ENCODE results near the gene PLA2G4A.

PLA2G4A gene

GRCh38 chr1:186782791-186783190 lies 46.0 kb upstream of the PLA2G4A start:
- no peaks in the 10 kb centered on the region for H3K9me2 ChIP-seq (ENCODE audit: low read depth, low read length)
- no peaks in the 10 kb centered on the region for H3K79me2 ChIP-seq (ENCODE audit: insufficient read depth, low read length)
- no peak for TF ChIP-seq EZH2 (IDR thresholded peaks at IDR 0.05; ENCODE audit: borderline replicate concordance, low read length)
- TF ChIP-seq CTCF (IDR thresholded peaks at IDR 0.05; ENCODE audit: low read length) = no peak
- no peaks in the 10 kb centered on the region for H3K9me3 ChIP-seq (ENCODE audit: low read length)
- no peak overlapping the region for H3K4me3 ChIP-seq (ENCODE audit: low read depth, low read length, poor library complexity, severe bottlenecking)
- H3F3A ChIP-seq (ENCODE audit: insufficient read depth, low read length) = no peaks in the 10 kb centered on the region
- H3K27ac ChIP-seq (ENCODE audit: low read depth, low read length, poor library complexity, severe bottlenecking) = no peak overlapping the region
- H3K9ac ChIP-seq (ENCODE audit: low read length) = no peak overlapping the region
- no peaks in the 10 kb centered on the region for H3K27me3 ChIP-seq (ENCODE audit: insufficient read depth, low read length)
- no peaks in the 10 kb centered on the region for H3K36me3 ChIP-seq (ENCODE audit: insufficient read depth, low read length)
- H2AFZ ChIP-seq (ENCODE audit: low read length) = no peak overlapping the region
- no peaks in the 10 kb centered on the region for H4K20me1 ChIP-seq (ENCODE audit: insufficient read depth, low read length)
- no peak overlapping the region for H3K4me2 ChIP-seq (ENCODE audit: low read length)
- no peaks in the 10 kb centered on the region for H3K4me1 ChIP-seq (ENCODE audit: insufficient read depth, low read length, severe bottlenecking)

- no peak overlapping the region for H3K4me2 ChIP-seq (ENCODE audit: low read length)
- no peak overlapping the region for H3K4me3 ChIP-seq (ENCODE audit: low read depth, low read length, poor library complexity, severe bottlenecking)
- H3K27me3 ChIP-seq (ENCODE audit: insufficient read depth, low read length) = no peaks in the 10 kb centered on the region
- no peaks in the 10 kb centered on the region for H3K4me1 ChIP-seq (ENCODE audit: insufficient read depth, low read length, severe bottlenecking)
- no peak overlapping the region for H2AFZ ChIP-seq (ENCODE audit: low read length)
- no peaks in the 10 kb centered on the region for H3K9me2 ChIP-seq (ENCODE audit: low read depth, low read length)
- H3K9ac ChIP-seq (ENCODE audit: low read length) = no peak overlapping the region
- H3K27ac ChIP-seq (ENCODE audit: low read depth, low read length, poor library complexity, severe bottlenecking) = no peak overlapping the region
- no peaks in the 10 kb centered on the region for H3F3A ChIP-seq (ENCODE audit: insufficient read depth, low read length)
- H3K79me2 ChIP-seq (ENCODE audit: insufficient read depth, low read length) = no peaks in the 10 kb centered on the region
- no peaks in the 10 kb centered on the region for H3K9me3 ChIP-seq (ENCODE audit: low read length)
- H3K36me3 ChIP-seq (ENCODE audit: insufficient read depth, low read length) = no peaks in the 10 kb centered on the region
- H4K20me1 ChIP-seq (ENCODE audit: insufficient read depth, low read length) = no peaks in the 10 kb centered on the region
- TF ChIP-seq EZH2 (IDR thresholded peaks at IDR 0.05; ENCODE audit: borderline replicate concordance, low read length) (no peak), CTCF (IDR thresholded peaks at IDR 0.05; ENCODE audit: low read length) (no peak)
Observed at GRCh38 chr1:186783193-186783592, 45.6 kb upstream of the PLA2G4A start.

GRCh38 chr1:186785503-186785902 lies 43.2 kb upstream of the PLA2G4A start:
- H3K4me1 ChIP-seq (ENCODE audit: insufficient read depth, low read length, severe bottlenecking) = no peaks in the 10 kb centered on the region
- H3F3A ChIP-seq (ENCODE audit: insufficient read depth, low read length) = no peaks in the 10 kb centered on the region
- H3K9me3 ChIP-seq (ENCODE audit: low read length) = no peaks in the 10 kb centered on the region
- H4K20me1 ChIP-seq (ENCODE audit: insufficient read depth, low read length) = no peaks in the 10 kb centered on the region
- no peak overlapping the region for H3K4me2 ChIP-seq (ENCODE audit: low read length)
- H3K9me2 ChIP-seq (ENCODE audit: low read depth, low read length) = no peaks in the 10 kb centered on the region
- H3K9ac ChIP-seq (ENCODE audit: low read length) = no peak overlapping the region
- no peak overlapping the region for H3K27ac ChIP-seq (ENCODE audit: low read depth, low read length, poor library complexity, severe bottlenecking)
- TF ChIP-seq EZH2 (IDR thresholded peaks at IDR 0.05; ENCODE audit: borderline replicate concordance, low read length) (no peak), CTCF (IDR thresholded peaks at IDR 0.05; ENCODE audit: low read length) (no peak)
- no peaks in the 10 kb centered on the region for H3K79me2 ChIP-seq (ENCODE audit: insufficient read depth, low read length)
- H3K36me3 ChIP-seq (ENCODE audit: insufficient read depth, low read length) = no peaks in the 10 kb centered on the region
- H2AFZ ChIP-seq (ENCODE audit: low read length) = no peak overlapping the region
- H3K27me3 ChIP-seq (ENCODE audit: insufficient read depth, low read length) = no peaks in the 10 kb centered on the region
- no peak overlapping the region for H3K4me3 ChIP-seq (ENCODE audit: low read depth, low read length, poor library complexity, severe bottlenecking)

Measured in OCI-LY1 (cell line).